ENCODE measurements around the gene RREB1.

The RREB1 gene

GRCh38 chr6:7230327-7230691 lies 122.5 kb downstream of the RREB1 start:
- no peak for DNase-seq

- DNase-seq = no peak
These were observed 123.4 kb downstream of the RREB1 start for GRCh38 chr6:7230956-7231713.

GRCh38 chr6:7232351-7232750 lies 124.6 kb downstream of the RREB1 start:
- no peak for DNase-seq

- no peak for DNase-seq
These were observed 126.8 kb downstream of the RREB1 start for GRCh38 chr6:7234547-7234946.

DNA sequence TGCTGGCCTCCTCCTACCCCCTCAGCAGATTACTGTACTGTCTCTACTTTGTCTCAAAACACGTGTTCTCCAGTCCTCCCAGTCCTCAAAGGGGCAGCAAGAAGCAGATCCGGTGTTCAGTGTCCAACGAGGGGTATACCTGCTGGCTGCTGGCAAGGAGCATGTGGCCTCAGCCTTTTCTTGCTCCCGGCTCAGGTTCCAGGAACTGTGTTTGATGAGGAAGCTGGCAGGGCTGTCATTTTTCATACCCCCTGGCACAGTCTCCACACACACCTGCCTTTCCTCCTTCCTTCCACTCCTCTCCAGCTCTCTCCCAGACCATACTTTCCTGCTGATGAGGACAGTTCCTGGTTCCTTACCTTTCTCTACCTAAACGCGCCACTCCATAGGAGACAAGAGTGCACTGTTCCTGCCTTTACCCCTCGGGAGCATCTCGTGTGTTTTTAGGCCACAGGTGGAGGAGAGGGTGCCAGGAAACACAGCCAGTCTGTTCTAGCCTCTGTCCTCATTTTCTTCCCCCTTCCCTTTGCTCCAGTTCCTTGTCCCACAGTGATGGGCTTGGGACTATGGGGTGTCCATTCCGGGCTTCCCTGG lies 128.0 kb downstream of the RREB1 start:
- DNase-seq = peak; percentile 6

GRCh38 chr6:7236306-7237209 lies 128.8 kb downstream of the RREB1 start:
- DNase-seq = no peak

DNA sequence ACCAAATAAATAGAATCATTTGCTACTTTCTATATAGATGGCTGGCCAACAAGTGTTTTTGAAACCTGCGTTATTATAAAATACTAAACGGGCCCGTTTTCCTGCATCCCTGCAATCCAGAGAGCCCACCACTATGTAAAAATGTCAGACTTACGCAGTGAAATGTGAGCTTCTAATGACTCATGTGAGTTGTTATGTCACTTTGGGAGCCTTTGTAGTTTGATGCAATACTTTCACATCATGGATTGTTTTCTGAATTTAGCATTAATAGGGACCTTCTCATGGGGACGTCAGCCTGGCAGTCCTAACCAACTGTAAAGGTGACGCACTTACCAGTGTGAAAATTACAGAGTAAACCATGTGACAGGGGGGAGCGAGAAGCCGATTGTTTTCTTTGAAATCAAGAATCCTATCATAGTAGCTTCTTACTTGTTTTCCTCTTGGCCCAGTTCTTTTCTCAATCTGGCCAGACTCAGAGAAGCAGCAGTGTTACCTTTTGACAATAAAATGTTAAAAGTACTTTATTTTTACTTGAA lies 130.0 kb downstream of the RREB1 start:
- no peak for DNase-seq

- DNase-seq = no peak
These were observed 130.8 kb downstream of the RREB1 start for GRCh38 chr6:7238526-7238899.

DNA sequence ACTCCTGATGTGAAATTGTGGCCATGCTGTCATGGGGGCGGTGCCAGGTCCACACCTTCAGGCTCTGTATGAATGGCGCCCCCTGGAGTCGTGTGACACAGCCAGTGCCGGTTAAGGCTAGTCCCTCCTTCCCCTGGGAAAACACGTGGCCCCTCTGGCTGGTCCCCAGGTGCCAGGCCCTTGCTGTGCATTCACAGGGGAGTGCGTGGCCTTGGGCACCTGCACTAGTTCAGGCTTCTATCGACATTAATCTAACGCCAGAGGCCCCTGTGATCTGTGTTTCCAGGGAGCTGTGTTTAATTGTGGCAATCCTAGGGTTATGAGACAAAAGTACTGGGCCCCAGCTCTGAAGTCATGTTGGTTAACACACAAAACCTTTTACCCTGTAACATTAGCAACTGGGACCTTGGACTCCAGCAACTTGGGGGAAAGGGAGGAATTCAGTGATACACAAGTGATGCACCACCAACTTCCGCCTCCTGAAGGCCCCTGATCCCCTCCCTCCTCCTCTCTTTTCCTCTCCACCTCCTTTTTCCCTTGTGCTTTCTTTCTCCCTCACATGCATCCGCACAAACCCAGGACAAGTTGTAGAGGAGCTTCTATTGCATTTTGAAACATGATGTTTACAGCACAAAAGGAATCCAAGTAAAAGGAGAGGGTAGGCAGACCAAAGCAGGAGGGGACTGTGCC lies 131.3 kb downstream of the RREB1 start:
- peak; percentile 93 for DNase-seq

DNA sequence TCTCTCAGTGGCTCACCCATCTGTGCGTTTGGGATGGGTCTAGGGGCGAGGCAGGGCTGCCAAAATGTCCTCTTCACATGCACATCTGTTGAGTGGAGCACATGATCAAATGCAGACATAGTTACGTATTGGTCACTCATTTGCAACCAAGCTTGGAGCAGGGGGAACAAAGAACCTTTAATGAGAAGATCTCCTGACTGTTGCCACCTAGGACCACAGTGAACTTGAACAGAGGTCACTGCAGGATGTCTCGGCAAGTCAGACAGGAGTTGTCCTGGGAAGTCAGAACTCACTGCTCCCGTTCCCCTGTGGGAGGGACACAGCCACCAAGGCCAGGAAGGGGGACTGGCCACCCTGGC lies 131.8 kb downstream of the RREB1 start:
- no peak for DNase-seq

DNA sequence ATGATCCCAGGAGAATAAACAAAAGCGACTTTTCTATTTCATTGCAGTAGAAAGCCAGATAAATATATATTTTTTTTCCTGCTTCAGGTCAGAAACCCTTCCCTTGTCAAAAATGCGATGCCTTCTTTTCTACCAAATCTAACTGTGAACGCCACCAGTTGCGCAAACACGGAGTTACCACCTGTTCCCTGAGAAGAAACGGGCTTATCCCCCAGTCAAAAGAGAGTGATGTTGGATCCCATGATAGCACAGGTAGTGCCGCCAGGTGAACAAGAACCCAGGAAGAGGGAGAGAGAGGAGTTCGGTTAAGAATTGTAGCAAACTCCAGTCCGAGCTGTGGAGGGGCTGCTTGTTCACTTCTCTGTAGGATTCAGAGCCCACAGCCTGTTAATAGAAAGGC lies 132.6 kb downstream of the RREB1 start:
- no peak for DNase-seq

DNA sequence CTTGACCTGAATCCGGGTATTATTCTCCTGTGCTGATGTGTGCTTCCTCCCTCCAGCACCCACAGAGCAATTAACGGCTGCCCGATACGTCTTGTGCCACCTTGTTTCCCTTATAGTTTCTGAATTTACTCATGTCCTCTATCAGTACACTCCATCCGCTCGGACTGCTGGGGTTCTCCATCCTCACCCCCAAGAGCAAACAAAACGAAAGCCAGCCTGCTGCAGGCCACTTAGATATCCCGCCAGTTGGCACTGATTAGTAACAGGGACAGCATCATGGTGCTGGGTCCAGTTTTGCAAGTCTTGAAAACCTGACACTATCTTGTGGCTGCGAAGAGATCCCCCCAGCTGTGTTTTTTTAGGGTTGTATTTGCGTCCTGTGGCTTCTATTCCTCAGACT lies 133.4 kb downstream of the RREB1 start:
- DNase-seq = no peak

DNA sequence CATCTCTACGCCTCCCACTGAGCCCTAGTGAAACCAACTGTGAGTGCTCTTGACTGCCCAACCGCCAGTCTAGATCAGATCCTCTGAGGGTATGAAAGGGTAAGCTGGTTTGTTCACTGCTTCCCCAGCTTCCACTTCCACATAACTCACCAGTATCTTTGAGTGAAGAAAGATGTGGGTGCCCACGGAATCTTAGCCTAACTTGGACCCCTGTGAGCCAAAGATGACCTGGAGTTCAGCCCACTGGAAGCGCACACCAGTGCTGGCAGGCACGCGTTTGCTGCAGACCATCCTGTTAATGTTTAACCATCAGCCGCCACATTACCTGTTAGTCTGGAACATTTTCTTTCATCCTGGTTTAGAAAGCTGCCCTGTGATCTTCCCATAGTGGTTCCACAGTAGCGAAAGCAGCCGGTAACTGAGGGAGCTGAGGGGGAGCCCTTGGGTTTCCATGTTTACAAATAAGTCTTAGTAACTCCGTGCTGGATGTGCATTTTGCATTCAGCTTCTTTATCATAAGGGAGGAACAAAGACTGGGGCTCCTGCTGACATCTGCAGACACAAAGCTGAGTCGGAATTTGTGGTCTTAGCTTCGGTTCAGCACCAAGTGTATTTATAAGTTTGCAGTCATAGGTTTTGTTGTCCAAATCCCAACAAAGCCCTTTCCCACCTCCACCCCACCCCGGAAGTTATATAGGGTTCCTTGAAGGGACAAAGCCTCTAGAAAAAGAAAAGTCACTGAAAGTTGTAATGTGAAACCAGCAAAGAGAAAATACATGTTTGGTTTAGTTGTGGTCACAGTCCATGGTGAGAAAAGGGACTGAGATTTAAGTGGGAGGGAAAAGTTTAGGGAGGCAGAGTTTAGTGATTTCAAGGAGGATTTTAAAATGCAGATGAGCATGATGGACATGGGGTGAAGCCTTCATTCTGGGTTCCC lies 134.2 kb downstream of the RREB1 start:
- no peak for DNase-seq

DNA sequence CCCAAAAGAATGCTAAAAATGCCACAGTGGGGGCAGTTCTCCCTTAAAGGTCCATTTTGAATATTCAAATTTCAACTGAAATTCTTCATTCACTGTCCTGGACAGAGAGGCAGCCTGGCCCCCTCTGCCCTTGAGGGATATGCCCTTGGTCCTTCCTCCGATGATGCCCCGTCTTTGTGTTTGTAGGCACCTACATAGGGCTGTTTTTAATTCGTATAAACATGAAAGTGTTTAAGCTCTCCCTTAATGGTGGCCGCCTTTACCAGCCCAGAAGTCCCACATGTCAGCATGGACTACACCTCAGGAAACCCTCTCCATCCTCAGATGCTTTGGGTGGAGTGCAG lies 135.0 kb downstream of the RREB1 start:
- DNase-seq = no peak

DNA sequence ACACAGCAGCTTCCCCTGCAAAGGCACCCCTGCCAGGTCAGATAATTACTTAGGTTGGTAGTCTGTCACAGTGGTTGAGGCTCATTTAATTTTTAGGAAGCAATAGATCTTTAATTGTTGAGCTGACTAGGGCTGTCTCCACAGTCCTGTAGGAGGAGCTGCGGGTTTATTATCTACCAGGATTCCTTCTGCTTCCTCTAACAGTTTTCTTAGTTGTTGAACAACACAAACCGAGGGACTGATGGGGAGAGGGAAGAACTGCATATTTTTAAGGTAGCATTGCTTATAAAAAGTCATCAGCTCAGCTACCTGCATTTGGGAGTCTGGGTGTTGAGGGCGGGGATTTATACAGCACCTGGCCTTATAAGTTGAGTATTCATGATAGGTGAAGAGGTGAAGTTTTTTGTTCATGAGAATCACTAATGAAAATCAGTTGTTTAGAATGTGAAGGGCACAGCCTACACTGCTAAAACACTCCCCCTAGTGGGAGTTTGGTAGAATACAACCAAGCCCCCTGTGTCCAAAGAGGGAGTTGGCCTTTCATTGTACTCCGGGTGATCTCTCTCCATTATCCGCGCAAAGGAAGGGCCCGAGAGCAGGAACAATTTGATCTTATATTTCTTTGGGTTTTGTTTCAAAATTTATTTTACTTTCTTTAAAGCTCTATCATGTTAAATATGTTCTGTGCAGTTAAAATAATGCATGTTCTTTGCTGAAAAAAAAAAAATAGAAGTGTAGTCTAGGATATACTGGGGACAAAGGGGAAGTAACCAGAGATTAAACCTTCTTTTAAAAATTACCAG lies 135.6 kb downstream of the RREB1 start:
- peak; percentile 56 for DNase-seq

DNA sequence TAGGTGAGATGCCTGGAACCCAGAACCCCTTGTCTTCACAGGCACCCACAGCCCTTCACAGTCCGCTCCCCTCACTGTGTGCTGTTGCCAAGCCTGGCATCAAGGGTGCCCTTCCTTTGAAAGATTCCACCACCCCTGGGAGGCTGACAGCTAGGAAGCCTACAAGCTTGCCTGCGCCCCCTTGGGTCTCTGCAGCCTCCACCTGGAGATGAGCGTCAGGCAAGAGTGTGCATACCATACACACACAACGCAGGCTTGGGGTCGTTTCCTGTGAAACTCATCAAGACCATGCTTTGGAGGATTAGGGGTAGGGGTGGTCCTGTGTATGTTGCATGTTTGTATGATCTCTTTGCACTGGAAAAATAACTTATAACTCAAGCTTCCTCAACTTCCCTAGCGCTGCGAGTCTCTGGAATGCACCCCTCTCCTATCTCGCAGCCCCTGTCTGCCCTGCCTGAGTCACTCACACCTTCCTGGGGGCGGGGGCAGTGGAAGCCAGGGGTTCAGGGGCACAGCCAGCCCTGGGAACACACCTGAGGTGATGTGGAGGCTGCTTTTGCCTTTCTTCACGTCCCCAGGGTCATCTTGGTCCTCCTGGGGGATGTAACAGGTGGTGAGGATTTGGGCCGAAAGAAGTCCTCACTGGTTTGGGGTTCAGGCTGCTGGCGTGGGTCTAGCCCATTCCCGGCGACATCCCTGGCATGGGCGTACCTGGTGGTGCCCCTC lies 138.1 kb downstream of the RREB1 start:
- DNase-seq = no peak

DNA sequence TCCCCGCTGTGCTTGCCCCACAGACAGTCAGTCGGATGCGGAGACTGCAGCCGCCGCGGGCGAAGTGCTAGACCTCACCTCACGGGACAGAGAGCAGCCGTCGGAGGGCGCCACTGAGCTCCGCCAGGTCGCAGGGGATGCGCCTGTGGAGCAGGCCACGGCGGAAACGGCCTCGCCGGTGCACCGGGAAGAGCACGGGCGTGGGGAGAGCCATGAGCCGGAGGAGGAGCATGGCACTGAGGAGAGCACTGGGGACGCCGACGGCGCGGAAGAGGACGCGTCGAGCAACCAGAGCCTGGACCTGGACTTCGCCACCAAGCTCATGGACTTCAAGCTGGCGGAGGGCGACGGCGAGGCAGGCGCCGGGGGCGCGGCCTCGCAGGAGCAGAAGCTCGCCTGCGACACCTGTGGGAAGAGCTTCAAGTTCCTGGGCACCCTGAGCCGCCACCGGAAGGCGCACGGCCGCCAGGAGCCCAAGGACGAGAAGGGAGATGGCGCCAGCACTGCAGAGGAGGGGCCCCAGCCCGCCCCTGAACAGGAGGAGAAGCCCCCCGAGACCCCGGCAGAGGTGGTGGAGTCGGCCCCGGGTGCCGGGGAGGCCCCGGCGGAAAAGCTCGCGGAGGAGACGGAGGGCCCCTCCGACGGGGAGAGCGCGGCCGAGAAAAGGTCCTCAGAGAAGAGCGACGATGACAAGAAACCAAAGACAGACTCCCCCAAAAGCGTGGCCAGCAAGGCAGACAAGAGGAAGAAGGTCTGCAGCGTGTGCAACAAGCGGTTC lies 138.8 kb downstream of the RREB1 start:
- no peak for DNase-seq

- DNase-seq = no peak
These were observed 139.4 kb downstream of the RREB1 start for GRCh38 chr6:7247179-7247456.

DNA sequence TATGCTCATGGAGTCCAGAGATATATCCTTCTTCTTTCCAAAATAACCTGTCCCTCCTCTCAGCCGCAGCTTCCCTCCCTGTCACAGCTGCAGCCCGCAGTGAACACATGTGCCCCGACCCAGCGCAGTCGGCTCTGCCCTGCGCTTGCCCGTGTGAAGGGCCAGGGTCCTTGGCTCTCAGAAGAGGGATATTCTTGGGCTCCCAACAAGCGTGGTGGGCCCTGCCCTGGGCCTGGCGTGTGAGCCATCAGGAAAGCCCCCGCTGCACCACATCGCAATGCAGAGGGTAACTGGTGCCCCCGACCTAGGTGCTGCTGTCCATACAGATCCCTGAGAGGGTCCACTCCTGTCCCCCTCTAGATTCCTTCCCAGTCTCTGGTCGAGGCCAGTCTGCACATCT lies 140.1 kb downstream of the RREB1 start:
- no peak for DNase-seq

DNA sequence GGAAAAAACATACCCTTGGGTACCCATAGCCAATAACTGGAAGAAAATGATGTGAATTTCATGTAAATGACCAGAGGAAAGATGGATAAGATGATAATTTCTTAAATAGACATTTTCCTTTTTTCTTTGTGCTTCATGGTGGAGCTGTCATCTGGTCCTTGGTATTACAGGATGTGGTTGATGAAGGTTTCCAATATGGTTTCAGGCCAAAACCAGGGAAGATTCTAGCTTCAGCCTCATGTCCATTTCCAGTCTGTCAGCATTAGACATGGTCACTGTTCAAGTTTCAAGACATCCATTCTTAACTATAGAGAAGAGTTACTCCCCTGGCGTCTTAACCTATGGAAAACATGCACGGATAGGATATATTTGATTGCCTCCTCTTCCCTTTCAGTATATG lies 141.6 kb downstream of the RREB1 start:
- no peak for DNase-seq

All from COR-L47 (cell line).